Endothelial cell of umbilical vein (primary cell): Measurements from ENCODE around the gene CCDC177. TPM values are rescaled to one million over a fixed set of nuclear protein-coding genes. Genes with fewer than 3 reads are reported as not detected.

ENCODE experiments used
- BruUV-seq: library from RNA; stranded (reverse); fragments of 400-500 nt; replicated peaks from 2 replicates; lab custom pipeline; 2021; lab: Mats Ljungman, UMichigan
- CTCF ChIA-PET: fragments of 300-600, 350-600 bp; sonication (Branson Sonifier 250); formaldehyde crosslinking; loops from one replicate; lab custom pipeline; 2021; ENCODE audit warnings: antibody characterized with exemption, inconsistent platforms; lab: Charles Lee
- POLR2A ChIA-PET: fragments of 300-600, 350-600 bp; sonication (Branson Sonifier 250); formaldehyde crosslinking; loops from one replicate; lab custom pipeline; 2021; ENCODE audit warnings: antibody characterized with exemption, inconsistent platforms; lab: Charles Lee
- DNase-seq: peaks from one replicate; pipeline ENCODE4 v3.0.0-alpha.2; 2011; ENCODE audit warnings: low read depth, low spot score
- FAIRE-seq: peaks from 2 replicates; lab custom pipeline; 2011; peaks lifted over from hg19 to GRCh38; lab: Jason Lieb, UNC
- H2AFZ ChIP-seq: 2 replicates; pipeline ENCODE4 v1.6.0; 2012; ENCODE audit warnings: low read depth, low read length, control low read depth, inconsistent platforms
- H3K27ac ChIP-seq: 2 replicates; pipeline ENCODE4 v1.5.1; 2011; ENCODE audit warnings: low read depth, mild to moderate bottlenecking, control low read depth, low read length, moderate library complexity; ENCODE audit not compliant: insufficient read depth
- H3K27me3 ChIP-seq, 2 experiments: 2 replicates each; pipeline versions ENCODE4 v1.6.0 to v1.6.1; 2011; ENCODE audit warnings: low read length in 2 of 2, mixed read lengths in 1 of 2; ENCODE audit not compliant: control insufficient read depth in 2 of 2, insufficient read depth in 2 of 2
- H3K36me3 ChIP-seq, 2 experiments: 2 replicates in 1 of 2; 3 replicates in 1 of 2; pipeline ENCODE4 v1.5.1; 2011; ENCODE audit warnings: low read length in 2 of 2, mild to moderate bottlenecking in 1 of 2, moderate library complexity in 1 of 2; ENCODE audit not compliant: control insufficient read depth in 2 of 2, insufficient read depth in 2 of 2; ENCODE audit errors: extremely low read depth in 1 of 2
- H3K4me1 ChIP-seq: 3 replicates; pipeline ENCODE4 v1.5.1; 2011; ENCODE audit warnings: mild to moderate bottlenecking, low read length; ENCODE audit not compliant: control insufficient read depth, insufficient read depth; ENCODE audit errors: extremely low read depth
- H3K4me2 ChIP-seq: 2 replicates; pipeline ENCODE4 v1.6.1; 2011; ENCODE audit warnings: low read length, control low read depth, mixed read lengths; ENCODE audit not compliant: insufficient read depth
- H3K4me3 ChIP-seq, 3 experiments: fragments of 200-600 bp in 1 of 3; sonication (generic), shearing (Covaris generic) in 1 of 3; replicated peaks in 1 of 3; 2 replicates each; pipeline ENCODE4 v1.5.1; 2011 to 2016; ENCODE audit warnings: control low read depth in 3 of 3, low read length in 3 of 3, mild to moderate bottlenecking in 2 of 3, inconsistent platforms in 1 of 3, low read depth in 1 of 3, moderate library complexity in 1 of 3; ENCODE audit not compliant: insufficient read depth in 1 of 3
- H3K79me2 ChIP-seq: 2 replicates; pipeline ENCODE4 v1.6.0; 2012; ENCODE audit warnings: low read length, inconsistent platforms; ENCODE audit not compliant: control insufficient read depth, insufficient read depth
- H3K9ac ChIP-seq: replicated peaks from 2 replicates; pipeline ENCODE3; 2011; ENCODE audit warnings: low read length, control low read depth; ENCODE audit not compliant: insufficient read depth; ENCODE audit errors: extremely low read depth
- H3K9me1 ChIP-seq: replicated peaks from 3 replicates; pipeline ENCODE4 v1.6.0; 2011; ENCODE audit warnings: mild to moderate bottlenecking, low read length; ENCODE audit not compliant: control insufficient read depth, insufficient read depth; ENCODE audit errors: extremely low read depth
- H3K9me3 ChIP-seq: replicated peaks from 2 replicates; pipeline ENCODE4 v1.5.1; 2012; ENCODE audit warnings: low read length, inconsistent platforms; ENCODE audit not compliant: control insufficient read depth, insufficient read depth
- H4K20me1 ChIP-seq: replicated peaks from 2 replicates; pipeline ENCODE3; 2011; ENCODE audit warnings: mild to moderate bottlenecking, low read length; ENCODE audit not compliant: control insufficient read depth, insufficient read depth; ENCODE audit errors: extremely low read depth
- CTCF ChIP-seq, 2 donors: IDR thresholded peaks; 1 replicate in 1 of 2; 2 replicates in 1 of 2; pipeline ENCODE4 v1.5.1; 2011; ENCODE audit warnings: low read length in 2 of 2, mild to moderate bottlenecking in 2 of 2, moderate library complexity in 2 of 2, control low read depth in 1 of 2, inconsistent platforms in 1 of 2, low read depth in 1 of 2; ENCODE audit not compliant: insufficient read depth in 1 of 2; ENCODE audit errors: extremely low read depth in 1 of 2
- EZH2 ChIP-seq: IDR thresholded peaks from 2 replicates; pipeline ENCODE4 v1.6.1; 2012; ENCODE audit warnings: borderline replicate concordance, low read depth, mild to moderate bottlenecking, moderate library complexity, low read length, inconsistent platforms; ENCODE audit not compliant: severe bottlenecking
- FOS ChIP-seq: IDR thresholded peaks from 2 replicates; pipeline ENCODE4 v1.6.1; 2011; ENCODE audit warnings: mild to moderate bottlenecking, low read length, moderate library complexity, borderline replicate concordance; ENCODE audit not compliant: insufficient read depth
- GATA2 ChIP-seq: IDR thresholded peaks from 2 replicates; pipeline ENCODE4 v1.7.0; 2011; ENCODE audit warnings: low read depth, mild to moderate bottlenecking, moderate library complexity, mixed read lengths, low read length; ENCODE audit not compliant: insufficient read length, insufficient read depth
- JUN ChIP-seq: IDR thresholded peaks from 2 replicates; pipeline ENCODE4 v1.6.1; 2011; ENCODE audit warnings: borderline replicate concordance, low read depth; ENCODE audit not compliant: insufficient read length, insufficient read depth
- MYC ChIP-seq: IDR thresholded peaks from one replicate; pipeline ENCODE4 v1.6.1; 2011; ENCODE audit warnings: mild to moderate bottlenecking, low read depth, low read length
- POLR2A ChIP-seq: IDR thresholded peaks from 2 replicates; pipeline ENCODE4 v1.6.1; 2012; ENCODE audit warnings: low read depth, mild to moderate bottlenecking, control low read depth, low read length
- POLR2AphosphoS5 ChIP-seq: IDR thresholded peaks from 2 replicates; pipeline ENCODE4 v1.6.1; 2012; ENCODE audit warnings: low read depth, mild to moderate bottlenecking, control low read depth, low read length, moderate library complexity; ENCODE audit not compliant: insufficient read depth
- dilution Hi-C: fragments of 300-500 bp; cut with MboI; formaldehyde crosslinking; loops from one replicate; pipeline ENCODE4 v1.15.0; 2019; ENCODE audit warnings: low sequenced_read_pairs; ENCODE audit not compliant: extremely low pct_ligation_motif_present
- intact Hi-C: fragments of 100-400 bp; cut with micrococcal nuclease; formaldehyde crosslinking; loops from one replicate; pipeline ENCODE4 v1.10.0; 2022
- polyA plus RNA-seq, 4 experiments: library from polyadenylated mRNA; depleted of rRNA in 3 of 4; stranded (reverse) in 3 of 4; unstranded in 1 of 4; fragments of >200 nt; gene quantifications; 2 replicates each; pipeline versions ENCODE4 v1.2.1 to v1.2.3, GENCODE V29; 2011 to 2012; ENCODE audit warnings: missing spikeins in 1 of 4
- total RNA-seq: library from RNA; stranded (reverse); gene quantifications from 2 replicates; pipeline ENCODE4 v1.2.3, GENCODE V29; 2021
- TF ChIP-seq, protein P1 (sequence below): IDR thresholded peaks from 2 replicates; pipeline ENCODE4 v1.6.1; 2011; ENCODE audit not compliant: insufficient read depth, insufficient read length

CCDC177 gene
- total and polyA plus RNA-seq, 2 donors (not counting 3 experiments of a cell fraction or from before 2014, with no cell fraction given), result not detected

DNA sequence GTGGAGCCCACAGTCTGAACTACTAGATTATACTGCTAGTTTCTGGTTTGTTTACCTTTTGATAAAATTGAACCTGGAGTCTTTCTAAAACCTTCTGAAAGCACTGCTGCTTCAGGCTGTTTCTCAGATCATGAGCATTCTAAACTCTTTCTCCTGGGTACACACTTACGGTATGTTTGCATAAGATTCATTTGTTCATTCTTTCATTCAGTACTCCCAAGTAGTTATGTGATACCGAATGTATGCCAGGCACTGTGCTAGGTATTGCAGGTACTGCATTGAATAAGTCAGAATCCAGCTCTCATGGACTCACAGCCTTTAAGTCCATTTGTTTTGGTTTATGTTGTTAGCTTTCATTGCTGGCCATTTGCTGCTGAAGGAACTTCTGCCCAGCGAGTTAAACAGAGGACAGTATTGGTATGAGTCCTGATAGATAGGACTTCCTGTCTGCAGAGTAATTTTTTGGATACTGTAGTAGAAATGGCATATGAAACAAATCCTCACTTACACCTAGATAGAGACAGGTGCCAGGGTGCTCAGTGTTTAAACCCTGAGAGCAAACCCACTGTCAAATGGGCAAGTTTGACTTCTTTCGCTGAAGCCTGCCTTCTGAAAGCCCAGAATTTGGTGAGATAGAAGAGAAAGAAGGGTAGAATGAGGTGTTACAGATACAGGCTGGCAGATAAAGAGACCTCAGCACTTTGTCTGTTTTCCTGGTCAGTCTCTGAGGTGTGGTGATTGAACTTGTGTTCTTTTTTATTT, 38.8 kb upstream of the CCDC177 start:
- peak; percentile 75 for FAIRE-seq
- CTCF ChIA-PET, result interaction anchor here (1.3 to 3.5 kb wide), 4 partner anchors 10 to 99 kb away, joined by 4 to 11 read pairs (median 5); no protein-coding TSS in a partner anchor
- no TSS peak for BruUV-seq
- intact Hi-C loops (loop anchor here (2.0 kb wide), 1 partner anchor 37 kb away; no protein-coding TSS in a partner anchor), dilution Hi-C loops (no loop called here)
- no peak for DNase-seq
- no peaks in the 10 kb centered on the region for H3K9me1 ChIP-seq
- POLR2A ChIA-PET, result interaction anchor here (1.5 kb wide), 1 partner anchor 100 kb away, joined by 5 read pairs; no protein-coding TSS in a partner anchor
- peak overlapping the region in 1 of 3 experiments; percentile 97 for H3K4me3 ChIP-seq
- TF ChIP-seq FOS, result no peak
- TF ChIP-seq, protein P1, sequence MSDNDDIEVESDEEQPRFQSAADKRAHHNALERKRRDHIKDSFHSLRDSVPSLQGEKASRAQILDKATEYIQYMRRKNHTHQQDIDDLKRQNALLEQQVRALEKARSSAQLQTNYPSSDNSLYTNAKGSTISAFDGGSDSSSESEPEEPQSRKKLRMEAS, result no peak
- no peaks in the 10 kb centered on the region for H3K36me3 ChIP-seq
- no peak overlapping the region for H3K9ac ChIP-seq
- no peaks in the 10 kb centered on the region for H4K20me1 ChIP-seq
- peaks cover 57% of the 10 kb centered on the region for H3K79me2 ChIP-seq
- H3K4me1 ChIP-seq, result peaks cover 37% of the 10 kb centered on the region
- peak overlapping the region; percentile 68 for H3K4me2 ChIP-seq
- H3K27ac ChIP-seq, result no peak overlapping the region
- H2AFZ ChIP-seq, result no peak overlapping the region
- H3K9me3 ChIP-seq, result no peaks in the 10 kb centered on the region
- H3K27me3 ChIP-seq, result no peaks in the 10 kb centered on the region

- Histone ChIP-seq H3K9me1 (no peaks in the 10 kb centered on the region), H3K4me3 (peak overlapping the region; percentile 94 to 97 (median 96)), H3K9me3 (no peaks in the 10 kb centered on the region), H3K36me3 (no peaks in the 10 kb centered on the region), H3K27ac (peak overlapping the region; percentile 89), H3K4me2 (peak overlapping the region; percentile 68), H2AFZ (peak overlapping the region; percentile 89), H3K9ac (peak overlapping the region; percentile 92), H3K4me1 (peaks cover 35% of the 10 kb centered on the region), H3K27me3 (no peaks in the 10 kb centered on the region), H3K79me2 (peaks cover 50% of the 10 kb centered on the region), H4K20me1 (no peaks in the 10 kb centered on the region)
- TSS peak; percentile 31 for BruUV-seq
- POLR2A ChIA-PET, result interaction anchor here (1.5 kb wide), 1 partner anchor 100 kb away, joined by 5 read pairs; no protein-coding TSS in a partner anchor
- dilution Hi-C loops (no loop called here), intact Hi-C loops (loop anchor here (1.0 to 2.0 kb wide), 2 partner anchors 13 to 38 kb away; no protein-coding TSS in a partner anchor)
- DNase-seq (no peak), FAIRE-seq (no peak)
- TF ChIP-seq CTCF (IDR thresholded peaks at IDR 0.05; ENCODE audit: extremely low read depth in 1 of 2, insufficient read depth in 1 of 2, low read depth in 1 of 2, low read length in 2 of 2) (no peak), GATA2 (no peak), POLR2A (no peak), JUN (no peak), EZH2 (no peak), FOS (no peak), POLR2AphosphoS5 (no peak), MYC (no peak)
- TF ChIP-seq, protein P1, result no peak
- CTCF ChIA-PET, result interaction anchor here (1.3 to 3.5 kb wide), 8 partner anchors 11 to 115 kb away, joined by 3 to 19 read pairs (median 5); no protein-coding TSS in a partner anchor
These were observed 38.1 kb upstream of the CCDC177 start for GRCh38 chr14:69612783-69613130.
